SH-SY5Y (cell line): ENCODE results near the gene TPPP2.

ENCODE experiments used
- GATA2 ChIP-seq: IDR thresholded peaks from 2 replicates; pipeline ENCODE4 v1.6.1; 2011; ENCODE audit warnings: mild to moderate bottlenecking, low read depth, low read length
- GATA3 ChIP-seq: IDR thresholded peaks from 2 replicates; pipeline ENCODE4 v1.6.1; 2011; ENCODE audit warnings: low read depth, mild to moderate bottlenecking, low read length, moderate library complexity

DNA sequence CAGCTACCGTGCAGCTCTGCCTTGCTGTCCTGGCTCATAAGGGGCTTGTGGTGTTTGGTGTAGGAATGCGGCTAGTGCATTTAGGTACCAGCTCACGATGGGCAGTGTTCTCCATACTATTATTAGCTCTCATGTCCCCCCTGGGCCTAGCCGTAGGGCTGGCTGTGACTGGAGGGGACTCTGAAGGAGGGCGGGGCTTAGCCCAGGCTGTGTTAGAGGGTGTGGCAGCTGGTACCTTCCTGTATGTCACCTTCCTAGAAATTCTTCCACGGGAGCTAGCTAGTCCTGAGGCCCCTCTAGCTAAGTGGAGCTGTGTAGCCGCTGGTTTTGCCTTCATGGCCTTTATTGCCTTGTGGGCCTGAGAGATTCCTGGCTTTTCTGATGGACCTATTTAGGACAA is 28.8 kb upstream of the TPPP2 start:
- TF ChIP-seq GATA3 = no peak
- TF ChIP-seq GATA2 = no peak
